Skin of body (tissue), 2 donors: ENCODE results near the gene LBHD2. TPM values are rescaled to one million over a fixed set of nuclear protein-coding genes. Genes with fewer than 3 reads are reported as not detected.

Experiments used
- DNase-seq: peaks from one replicate; lab custom pipeline; 2025; lab: John Stamatoyannopoulos, UW
- total RNA-seq: library from RNA; depleted of rRNA; stranded (reverse); fragments of >200 nt; gene quantifications from one replicate; pipeline ENCODE4 v1.2.3, GENCODE V29; 2014

LBHD2 gene
- total RNA-seq, 1 donor from 2014 or later = not detected

- no peak for DNase-seq
Observed at GRCh38 chr14:103090481-103091020, 6.5 kb downstream of the LBHD2 start.

GRCh38 chr14:103091041-103091882 is 7.3 kb downstream of the LBHD2 start:
- no peak for DNase-seq

GRCh38 chr14:103091883-103092222 is 7.8 kb downstream of the LBHD2 start:
- DNase-seq = no peak

GRCh38 chr14:103093856-103094405 is 9.9 kb downstream of the LBHD2 start:
- no peak for DNase-seq

GRCh38 chr14:103094406-103095209 is 10.6 kb downstream of the LBHD2 start, which contains the start of gene EXOC3L4:
EXOC3L4 (plus strand) TSS chr14:103094725; CDS start chr14:103100220, 5,495 bp downstream.
- DNase-seq = no peak

GRCh38 chr14:103095210-103095778 is 11.3 kb downstream of the LBHD2 start:
- DNase-seq = no peak

- DNase-seq = no peak
Observed at GRCh38 chr14:103096387-103096786, 12.4 kb downstream of the LBHD2 start.

GRCh38 chr14:103097244-103097993 is 13.4 kb downstream of the LBHD2 start:
- no peak for DNase-seq

- no peak for DNase-seq
Observed at GRCh38 chr14:103097994-103098957, 14.3 kb downstream of the LBHD2 start.

- DNase-seq = no peak
Observed at GRCh38 chr14:103099081-103099732, 15.2 kb downstream of the LBHD2 start.

GRCh38 chr14:103099733-103100280 is 15.8 kb downstream of the LBHD2 start:
- no peak for DNase-seq

GRCh38 chr14:103100281-103101121 is 16.5 kb downstream of the LBHD2 start:
- no peak for DNase-seq

GRCh38 chr14:103101257-103101962 is 17.4 kb downstream of the LBHD2 start:
- no peak for DNase-seq

GRCh38 chr14:103101963-103102688 is 18.1 kb downstream of the LBHD2 start:
- DNase-seq = no peak

- no peak for DNase-seq
Observed at GRCh38 chr14:103102689-103103260, 18.8 kb downstream of the LBHD2 start.
